Body of pancreas (tissue), 4 donors: Measurements from ENCODE around the gene BRIP1. TPM values are rescaled to one million over a fixed set of nuclear protein-coding genes. Genes with fewer than 3 reads are reported as not detected.
"Not testable (repeated sequence)": the region's sequence is repeated elsewhere in the genome, so short reads cannot be mapped to it uniquely, and the experiment has no call there.

Source experiments
- ATAC-seq: fragments of 150-250 bp; one replicate; pipeline ENCODE4 v1.9.1; 2016
- DNase-seq, 4 donors: peaks; one replicate each; pipeline ENCODE4 v3.0.0-alpha.2; 2019
- H3K27ac ChIP-seq, 4 donors: fragments of 200-600 bp; sonication (generic); 1 replicate in 3 of 4; 2 replicates in 1 of 4; pipeline versions ENCODE4 v1.5.1 to v1.6.1; 2016 to 2019; ENCODE audit warnings: mild to moderate bottlenecking in 1 of 4, mixed read lengths in 1 of 4, moderate library complexity in 1 of 4
- H3K27me3 ChIP-seq, 2 donors: fragments of 200-600 bp; sonication (generic); one replicate each; pipeline ENCODE4 v1.6.0; 2016; ENCODE audit warnings: mild to moderate bottlenecking in 1 of 2
- H3K36me3 ChIP-seq, 2 donors: fragments of 200-600 bp; sonication (generic); replicated peaks in 1 of 2; 2 replicates each; pipeline ENCODE4 v1.5.1; 2016; ENCODE audit warnings: low read depth in 2 of 2; ENCODE audit not compliant: insufficient read depth in 1 of 2
- H3K4me1 ChIP-seq: fragments of 200-600 bp; sonication (generic); one replicate; pipeline ENCODE4 v1.6.0; 2016
- H3K4me3 ChIP-seq, 2 donors: fragments of 200-600 bp; sonication (generic); 1 replicate in 1 of 2; 2 replicates in 1 of 2; pipeline ENCODE4 v1.5.1; 2016 to 2019
- H3K9me3 ChIP-seq, 3 donors: fragments of 200-600 bp; sonication (generic); 1 replicate in 2 of 3; 2 replicates in 1 of 3; pipeline ENCODE4 v1.5.1; 2016
- POLR2A ChIP-seq, 3 donors: fragments of 450-650 bp; IDR thresholded peaks; one replicate each; pipeline ENCODE4 v1.6.1; 2016; ENCODE audit warnings: antibody characterized with exemption in 3 of 3, mild to moderate bottlenecking in 2 of 3
- WGBS, 2 donors: methylation state at CpG; one replicate each; pipeline ENCODE4 v1.1.5; 2017; 5-methylcytosine and 5-hydroxymethylcytosine counted together
- intact Hi-C: fragments of 100-400 bp; cut with DNase I; formaldehyde crosslinking; loops from one replicate; pipeline ENCODE4 v1.15.1; 2023
- total RNA-seq, 2 donors: library from RNA; depleted of rRNA; stranded (reverse); fragments of >200 nt; gene quantifications; one replicate each; pipeline ENCODE4 v1.1.0, GENCODE V29; 2016
- TF ChIP-seq, protein P1 (sequence below), 7 experiments: fragments of 450-650 bp in 4 of 7; fragments of 200-600 bp in 3 of 7; sonication (generic) in 3 of 7; IDR thresholded peaks; one replicate each; pipeline ENCODE4 v1.5.1; 2016 to 2019; ENCODE audit warnings: antibody characterized with exemption in 7 of 7

BRIP1 gene
- total RNA-seq, 2 donors from 2014 or later: under 0.01 to 0.33 TPM

DNA sequence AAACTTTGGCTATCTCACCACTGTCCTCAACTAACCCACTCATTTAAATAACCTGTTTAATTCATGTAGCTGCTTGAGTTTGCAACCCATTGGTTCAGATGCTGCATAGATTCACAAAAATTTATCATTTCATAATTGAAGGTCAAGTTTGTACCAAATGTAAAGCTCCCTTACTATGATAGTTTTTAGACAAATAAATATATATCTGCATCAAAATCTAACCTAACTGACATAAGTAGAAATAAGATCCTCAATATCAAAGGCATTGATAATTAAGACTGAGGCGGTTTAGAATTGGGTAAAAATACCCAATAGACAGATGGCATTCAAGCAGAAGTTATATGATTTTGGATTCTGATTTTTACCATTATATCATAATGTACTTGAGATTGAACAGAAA lies 139.4 kb downstream of the BRIP1 start:
- no peaks in the 10 kb centered on the region for H3K9me3 ChIP-seq
- H3K4me1 ChIP-seq: no peaks in the 10 kb centered on the region
- H3K4me3 ChIP-seq: no peak overlapping the region
- no peak overlapping the region for H3K27ac ChIP-seq
- intact Hi-C loops: no loop called here
- no peak for TF ChIP-seq POLR2A (IDR thresholded peaks at IDR 0.05)
- TF ChIP-seq, protein P1, sequence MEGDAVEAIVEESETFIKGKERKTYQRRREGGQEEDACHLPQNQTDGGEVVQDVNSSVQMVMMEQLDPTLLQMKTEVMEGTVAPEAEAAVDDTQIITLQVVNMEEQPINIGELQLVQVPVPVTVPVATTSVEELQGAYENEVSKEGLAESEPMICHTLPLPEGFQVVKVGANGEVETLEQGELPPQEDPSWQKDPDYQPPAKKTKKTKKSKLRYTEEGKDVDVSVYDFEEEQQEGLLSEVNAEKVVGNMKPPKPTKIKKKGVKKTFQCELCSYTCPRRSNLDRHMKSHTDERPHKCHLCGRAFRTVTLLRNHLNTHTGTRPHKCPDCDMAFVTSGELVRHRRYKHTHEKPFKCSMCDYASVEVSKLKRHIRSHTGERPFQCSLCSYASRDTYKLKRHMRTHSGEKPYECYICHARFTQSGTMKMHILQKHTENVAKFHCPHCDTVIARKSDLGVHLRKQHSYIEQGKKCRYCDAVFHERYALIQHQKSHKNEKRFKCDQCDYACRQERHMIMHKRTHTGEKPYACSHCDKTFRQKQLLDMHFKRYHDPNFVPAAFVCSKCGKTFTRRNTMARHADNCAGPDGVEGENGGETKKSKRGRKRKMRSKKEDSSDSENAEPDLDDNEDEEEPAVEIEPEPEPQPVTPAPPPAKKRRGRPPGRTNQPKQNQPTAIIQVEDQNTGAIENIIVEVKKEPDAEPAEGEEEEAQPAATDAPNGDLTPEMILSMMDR (IDR thresholded peaks at IDR 0.05): no peak
- 98 to 100% methylated on average over 1 of the region's 1 CpG for WGBS, 2 donors
- no peaks in the 10 kb centered on the region for H3K27me3 ChIP-seq
- H3K36me3 ChIP-seq: no peaks in the 10 kb centered on the region
- DNase-seq: no peak
- no peak for ATAC-seq

DNA sequence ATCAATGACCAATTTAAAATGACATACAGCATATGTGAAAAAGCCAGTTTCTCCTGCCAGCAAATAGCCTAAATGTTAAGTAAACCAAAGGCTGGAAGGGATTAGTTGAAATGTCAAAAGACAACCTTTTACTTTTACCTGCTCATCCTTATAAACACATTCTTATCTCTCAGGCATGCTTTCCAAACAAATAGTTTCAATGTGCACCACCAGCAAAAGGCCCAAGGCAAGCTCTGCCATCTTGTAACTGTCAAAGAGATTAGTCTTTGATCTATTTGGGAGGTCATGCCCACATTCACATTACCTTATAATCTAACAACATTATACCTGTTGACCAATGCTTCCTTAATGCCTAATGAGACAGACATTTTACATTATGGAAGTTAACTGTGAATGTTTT lies 140.1 kb downstream of the BRIP1 start:
- Histone ChIP-seq H3K36me3 (no peaks in the 10 kb centered on the region), H3K27ac (no peak overlapping the region), H3K4me3 (no peak overlapping the region), H3K27me3 (no peaks in the 10 kb centered on the region), H3K9me3 (no peaks in the 10 kb centered on the region), H3K4me1 (no peaks in the 10 kb centered on the region)
- intact Hi-C loops: no loop called here
- TF ChIP-seq POLR2A (IDR thresholded peaks at IDR 0.05): no peak
- TF ChIP-seq, protein P1 (IDR thresholded peaks at IDR 0.05): no peak
- ATAC-seq (no peak), DNase-seq (no peak)

DNA sequence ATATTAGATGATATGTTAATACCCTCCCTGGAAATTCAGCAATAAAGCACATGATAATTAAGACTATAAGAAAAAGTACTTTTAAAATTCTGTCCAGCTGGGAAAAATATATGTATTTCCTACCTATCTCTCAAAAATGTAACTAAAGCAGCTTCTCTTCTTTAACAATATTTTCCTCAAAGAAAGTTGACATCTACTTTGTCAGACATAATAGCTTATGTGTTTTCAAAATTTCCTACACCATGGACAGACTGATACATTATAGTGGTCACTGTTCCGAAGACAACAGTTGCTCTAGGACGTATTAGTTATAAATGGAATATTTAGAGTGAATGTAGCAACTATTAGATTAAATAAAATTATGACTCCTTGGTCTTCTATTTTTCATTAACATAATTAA lies 140.9 kb downstream of the BRIP1 start:
- no peak overlapping the region for H3K27ac ChIP-seq
- intact Hi-C loops: no loop called here
- ATAC-seq: no peak
- no peak for DNase-seq
- H3K9me3 ChIP-seq: no peaks in the 10 kb centered on the region
- H3K36me3 ChIP-seq: no peaks in the 10 kb centered on the region
- no peaks in the 10 kb centered on the region for H3K4me1 ChIP-seq
- no peaks in the 10 kb centered on the region for H3K27me3 ChIP-seq
- 96% methylated on average over 2 of the region's 2 CpGs for WGBS, 2 donors
- no peak overlapping the region for H3K4me3 ChIP-seq
- no peak for TF ChIP-seq POLR2A (IDR thresholded peaks at IDR 0.05)
- TF ChIP-seq, protein P1 (IDR thresholded peaks at IDR 0.05): no peak

DNA sequence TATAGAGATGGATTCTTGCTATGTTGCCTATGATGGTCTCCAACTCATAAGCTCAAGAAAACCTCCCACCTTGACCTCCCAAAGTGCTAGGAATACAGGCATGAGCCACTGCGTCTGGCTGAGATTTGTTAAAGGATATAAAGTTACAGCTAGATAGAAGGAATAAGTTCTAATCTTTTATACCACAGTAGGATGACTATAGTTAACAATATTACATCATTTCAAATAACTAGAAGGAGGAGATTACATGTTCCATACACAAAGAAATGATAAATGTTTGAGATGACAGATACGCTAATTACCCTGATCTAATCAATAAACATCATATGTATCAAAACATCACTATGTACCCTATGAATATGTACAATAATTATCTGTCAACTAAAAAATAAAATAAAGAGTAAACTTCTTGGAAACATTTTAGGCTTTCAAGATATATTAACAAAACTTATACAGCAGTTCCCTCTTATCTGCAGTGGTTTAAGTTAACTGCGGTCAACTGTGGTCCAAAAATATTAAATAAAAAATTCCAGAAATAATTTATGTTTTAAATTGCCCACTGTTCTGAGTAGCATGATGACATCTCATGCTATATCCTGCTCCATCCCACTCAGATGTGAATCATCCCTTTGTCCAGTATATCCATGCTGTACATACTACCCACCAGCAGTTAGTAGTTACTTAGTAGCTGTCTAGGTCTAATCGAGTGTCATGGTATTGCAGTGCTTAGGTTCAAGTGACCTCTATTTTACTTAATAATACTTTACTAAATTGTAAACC lies 143.1 kb downstream of the BRIP1 start:
- no peaks in the 10 kb centered on the region for H3K4me1 ChIP-seq
- TF ChIP-seq, protein P1 (IDR thresholded peaks at IDR 0.05): no peak
- TF ChIP-seq POLR2A (IDR thresholded peaks at IDR 0.05): no peak
- H3K27ac ChIP-seq: no peak overlapping the region
- H3K4me3 ChIP-seq: no peak overlapping the region
- intact Hi-C loops: no loop called here
- no peaks in the 10 kb centered on the region for H3K36me3 ChIP-seq
- ATAC-seq (no peak), DNase-seq (no peak)
- no peaks in the 10 kb centered on the region for H3K27me3 ChIP-seq
- H3K9me3 ChIP-seq: no peaks in the 10 kb centered on the region
- 93 to 97% methylated on average over 4 of the region's 4 CpGs for whole genome bisulfite sequencing, 2 donors

DNA sequence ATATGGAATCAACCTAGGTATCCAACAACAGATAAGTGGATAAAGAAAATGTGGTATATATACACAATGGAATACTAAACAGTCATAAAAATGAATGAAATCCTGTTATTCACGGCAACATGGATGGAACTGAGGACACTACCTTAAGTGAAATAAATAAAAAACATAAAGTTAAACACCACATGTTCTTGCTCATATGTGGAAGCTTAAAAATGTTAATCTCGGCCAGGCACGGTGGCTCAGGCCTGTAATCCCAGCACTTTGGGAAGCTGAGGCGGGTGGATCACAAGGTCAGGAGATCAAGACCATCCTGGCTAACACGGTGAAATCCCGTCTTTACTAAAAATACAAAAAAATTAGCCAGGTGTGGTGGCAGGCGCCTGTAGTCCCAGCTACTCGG lies 144.1 kb downstream of the BRIP1 start:
- H3K4me1 ChIP-seq, H3K4me3 ChIP-seq, H3K9me3 ChIP-seq, DNase-seq, H3K27ac ChIP-seq, H3K27me3 ChIP-seq, intact Hi-C loops, H3K36me3 ChIP-seq, ATAC-seq: not testable (repeated sequence)
- WGBS, 2 donors: 96 to 99% methylated on average over 8 of the region's 8 CpGs
